Occipital lobe (tissue), 2 donors: ENCODE measurements around the gene POM121L2. TPM values are rescaled to one million over a fixed set of nuclear protein-coding genes. Genes with fewer than 3 reads are reported as not detected.

ENCODE experiments used
- DNase-seq: peaks from one replicate; lab custom pipeline; 2025; lab: John Stamatoyannopoulos, UW
- total RNA-seq: library from RNA; depleted of rRNA; stranded (reverse); fragments of >200 nt; gene quantifications from one replicate; pipeline ENCODE4 v1.2.3, GENCODE V29; 2014

The POM121L2 gene
- not detected for total RNA-seq

GRCh38 chr6:27312146-27312949 lies at the start of gene POM121L2:
Gene POM121L2 (minus strand): TSS chr6:27312273. CDS start chr6:27312170, 103 bp downstream.
- peak; percentile 13 for DNase-seq

- DNase-seq, result no peak
These were observed 47.2 kb upstream of the POM121L2 start for GRCh38 chr6:27359231-27359630.

GRCh38 chr6:27358786-27359185 lies 46.7 kb upstream of the POM121L2 start:
- DNase-seq, result no peak

GRCh38 chr6:27352850-27353249 lies 40.8 kb upstream of the POM121L2 start:
- no peak for DNase-seq

- DNase-seq, result no peak
These were observed 22.1 kb upstream of the POM121L2 start for GRCh38 chr6:27334141-27334540.

GRCh38 chr6:27333642-27334040 lies 21.6 kb upstream of the POM121L2 start:
- no peak for DNase-seq

- DNase-seq, result no peak
These were observed 20.9 kb upstream of the POM121L2 start for GRCh38 chr6:27332692-27333641.

GRCh38 chr6:27327023-27327738 lies 15.1 kb upstream of the POM121L2 start:
- DNase-seq, result no peak

- no peak for DNase-seq
These were observed 9.8 kb upstream of the POM121L2 start for GRCh38 chr6:27321901-27322300.

GRCh38 chr6:27321370-27321769 lies 9.3 kb upstream of the POM121L2 start:
- DNase-seq, result no peak

GRCh38 chr6:27318973-27319372 lies 6.9 kb upstream of the POM121L2 start:
- DNase-seq, result no peak

- DNase-seq, result no peak
These were observed 2.0 kb upstream of the POM121L2 start for GRCh38 chr6:27314046-27314445.

- no peak for DNase-seq
These were observed 838 bp upstream of the POM121L2 start for GRCh38 chr6:27312950-27313271.

GRCh38 chr6:27311806-27312145 lies 297 bp downstream of the POM121L2 start:
- DNase-seq, result no peak

GRCh38 chr6:27303613-27304272 lies 8.3 kb downstream of the POM121L2 start:
- no peak for DNase-seq

GRCh38 chr6:27297857-27298730 lies 14.0 kb downstream of the POM121L2 start:
- no peak for DNase-seq

- no peak for DNase-seq
These were observed 14.6 kb downstream of the POM121L2 start for GRCh38 chr6:27297484-27297856.

- no peak for DNase-seq
These were observed 15.8 kb downstream of the POM121L2 start for GRCh38 chr6:27296106-27296783.

GRCh38 chr6:27295301-27296079 lies 16.6 kb downstream of the POM121L2 start:
- no peak for DNase-seq
